Stimulated activated CD4-positive, alpha-beta T cell treated with anti-CD3 and anti-CD28 coated beads, Interleukin-1b, Interleukin-23, amount 100 ng/mL, for 24 hours (primary cell): ENCODE data around the gene PNPLA5.

Source experiments
- DNase-seq, 4 experiments: peaks; one replicate each; pipeline ENCODE4 v3.0.0-alpha.2; 2020; ENCODE audit warnings: low read depth in 4 of 4, low spot score in 1 of 4

The PNPLA5 gene

GRCh38 chr22:43840431-43840830 lies 51.4 kb downstream of the PNPLA5 start:
- DNase-seq, result no peak

- DNase-seq, result no peak
These were observed 52.0 kb downstream of the PNPLA5 start for GRCh38 chr22:43839781-43840180.

GRCh38 chr22:43838571-43839307 lies 53.1 kb downstream of the PNPLA5 start:
- no peak for DNase-seq

GRCh38 chr22:43838161-43838560 lies 53.7 kb downstream of the PNPLA5 start:
- no peak for DNase-seq

- no peak for DNase-seq
These were observed 54.1 kb downstream of the PNPLA5 start for GRCh38 chr22:43837666-43838065.

GRCh38 chr22:43835736-43836135 lies 56.1 kb downstream of the PNPLA5 start:
- no peak for DNase-seq

- no peak for DNase-seq
These were observed 56.6 kb downstream of the PNPLA5 start for GRCh38 chr22:43835166-43835565.

- no peak for DNase-seq
These were observed 58.2 kb downstream of the PNPLA5 start for GRCh38 chr22:43833286-43834240.

GRCh38 chr22:43832393-43833265 lies 59.2 kb downstream of the PNPLA5 start:
- DNase-seq, result no peak

- no peak for DNase-seq
These were observed 60.0 kb downstream of the PNPLA5 start for GRCh38 chr22:43831561-43832392.

- DNase-seq, result no peak
These were observed 60.8 kb downstream of the PNPLA5 start for GRCh38 chr22:43830931-43831560.

GRCh38 chr22:43829904-43830851 lies 61.6 kb downstream of the PNPLA5 start:
- no peak for DNase-seq
